ENCODE results near the gene FRS2.

GRCh38 chr12:69575346-69575745 is 105.2 kb downstream of the FRS2 start:
- TF ChIP-seq CTCF (IDR thresholded peaks at IDR 0.05 in 2 of 3, conservative IDR thresholded peaks at IDR 0.05 in 1 of 3; ENCODE audit: control insufficient read depth in 2 of 3, extremely low read depth in 1 of 3, insufficient read depth in 1 of 3, low read depth in 3 of 3, low read length in 3 of 3), result no peak
- TF ChIP-seq POLR2AphosphoS5 (IDR thresholded peaks at IDR 0.05; ENCODE audit: low read length), result no peak
- no peak for TF ChIP-seq MEF2B (IDR thresholded peaks at IDR 0.05; ENCODE audit: partially characterized antibody, poor library complexity, severe bottlenecking)
- no peak for TF ChIP-seq CBX5 (IDR thresholded peaks at IDR 0.05; ENCODE audit: low read depth)
- TF ChIP-seq SIN3A (IDR thresholded peaks at IDR 0.05; ENCODE audit: low read depth, low read length), result no peak
- no peak for TF ChIP-seq CEBPB (IDR thresholded peaks at IDR 0.05; ENCODE audit: borderline replicate concordance in 1 of 2, low read depth in 2 of 2, low read length in 2 of 2)
- TF ChIP-seq MLLT1 (IDR thresholded peaks at IDR 0.05), result no peak
- no peak for TF ChIP-seq NBN (IDR thresholded peaks at IDR 0.05)
- no peak for TF ChIP-seq REST (IDR thresholded peaks at IDR 0.05; ENCODE audit: low read depth, low read length)
- TF ChIP-seq CHD4 (IDR thresholded peaks at IDR 0.05), result no peak
- no peak for TF ChIP-seq ETV6 (conservative IDR thresholded peaks at IDR 0.05 in 1 of 2, IDR thresholded peaks at IDR 0.05 in 1 of 2; ENCODE audit: borderline replicate concordance in 1 of 2, low read depth in 1 of 2)
- TF ChIP-seq STAT3 (IDR thresholded peaks at IDR 0.05; ENCODE audit: low read depth, low read length), result no peak
- no peak for TF ChIP-seq JUND (IDR thresholded peaks at IDR 0.05; ENCODE audit: low read depth, low read length)
- no peak for TF ChIP-seq EZH2 (IDR thresholded peaks at IDR 0.05; ENCODE audit: borderline replicate concordance, control insufficient read depth, low read depth, low read length)

Data from GM12878 (cell line).